NB4 (cell line): ENCODE data around the gene RND2.

Experiments used
- DNase-seq: peaks from one replicate; pipeline ENCODE4 v3.0.0; 2010; ENCODE audit warnings: low read depth
- H3K4me3 ChIP-seq: one replicate; pipeline ENCODE4 v1.5.1; 2011; ENCODE audit warnings: mild to moderate bottlenecking, low read depth, low read length, moderate library complexity
- CTCF ChIP-seq: IDR thresholded peaks from one replicate; pipeline ENCODE4 v1.5.1; 2012; ENCODE audit warnings: low read depth, low read length
- MAX ChIP-seq: IDR thresholded peaks from 2 replicates; pipeline ENCODE4 v1.6.1; 2011; ENCODE audit warnings: low read depth, low read length
- MYC ChIP-seq: IDR thresholded peaks from 2 replicates; pipeline ENCODE4 v1.6.1; 2011; ENCODE audit warnings: low read depth, low read length
- POLR2A ChIP-seq: IDR thresholded peaks from 2 replicates; pipeline ENCODE4 v1.6.1; 2011; ENCODE audit warnings: mild to moderate bottlenecking; ENCODE audit not compliant: insufficient read length; ENCODE audit errors: extremely low read depth

RND2 gene

GRCh38 chr17:43003542-43004172 is 21.4 kb upstream of the RND2 start:
- no peak for DNase-seq
- H3K4me3 ChIP-seq = no peak overlapping the region
- TF ChIP-seq MAX = no peak
- peak; percentile 14 for TF ChIP-seq POLR2A
- TF ChIP-seq MYC = no peak
- no peak for TF ChIP-seq CTCF

- peak within 1 kb of the TSS; percentile 64 for H3K4me3 ChIP-seq
- peak; percentile 34 for TF ChIP-seq POLR2A
- TF ChIP-seq MAX = peak; percentile 51; the same call in 1 of the 2 replicates
- no peak for TF ChIP-seq MYC
- TF ChIP-seq CTCF = peak; percentile 37
- peak; percentile 87 for DNase-seq
Measured at GRCh38 chr17:43006639-43007551, 18.1 kb upstream of the RND2 start, which contains the start of gene IFI35. Gene IFI35, plus strand, starts transcription at chr17:43006784. Its CDS starts 164 bp downstream, at chr17:43006948.

- TF ChIP-seq POLR2A = no peak
- TF ChIP-seq MYC = no peak
- TF ChIP-seq CTCF = no peak
- TF ChIP-seq MAX = no peak
- no peak overlapping the region for H3K4me3 ChIP-seq
- no peak for DNase-seq
Measured at GRCh38 chr17:43010667-43011308, 14.2 kb upstream of the RND2 start.

GRCh38 chr17:43011728-43012472 is 13.1 kb upstream of the RND2 start:
- no peak overlapping the region for H3K4me3 ChIP-seq
- TF ChIP-seq CTCF (no peak), MYC (no peak), POLR2A (no peak)
- DNase-seq = no peak

GRCh38 chr17:43013296-43013695 is 11.7 kb upstream of the RND2 start:
- DNase-seq = no peak
- TF ChIP-seq POLR2A (no peak), MYC (no peak), MAX (no peak), CTCF (no peak)

More at GRCh38 chr17:43013296-43013695, 11.7 kb upstream of the RND2 start:
- no peak overlapping the region for H3K4me3 ChIP-seq
